ENCODE results near the gene DDX28. TPM values are rescaled to one million over a fixed set of nuclear protein-coding genes. Genes with fewer than 3 reads are reported as not detected.
"Not testable (repeated sequence)": the region's sequence is repeated elsewhere in the genome, so short reads cannot be mapped to it uniquely, and the experiment has no call there.

Gene DDX28
- total RNA-seq, 6 donors from 2014 or later: 4.4 to 13.2 (median 12.1) TPM

DNA sequence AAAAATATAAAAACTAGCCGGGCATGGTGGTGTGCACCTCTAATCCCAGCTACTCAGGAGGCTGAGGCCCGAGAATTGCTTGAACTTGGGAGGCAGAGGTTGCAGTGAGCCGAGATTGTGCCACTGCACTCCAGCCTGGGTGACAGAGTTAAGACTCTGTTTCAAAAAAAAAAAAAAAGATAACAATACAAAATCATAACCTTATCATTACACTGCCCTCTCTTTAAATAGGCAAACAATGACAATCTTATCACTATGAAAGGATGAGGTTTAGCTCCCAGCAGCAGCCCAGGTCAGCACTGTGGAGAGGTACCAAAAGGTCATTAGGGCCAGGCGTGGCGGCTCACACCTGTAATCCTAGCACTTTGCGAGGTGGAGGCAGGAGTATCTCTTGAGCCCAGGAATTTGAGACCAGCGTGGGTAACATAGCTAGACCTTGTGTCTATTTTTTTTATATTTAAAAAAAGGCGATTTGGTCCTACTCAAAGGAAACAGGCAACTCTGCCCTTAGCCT, 3.8 kb downstream of the DDX28 start:
- H3K27ac ChIP-seq: no peak overlapping the region
- WGBS, 2 donors: 74 to 79% methylated on average over 8 of the region's 8 CpGs
- no peaks in the 10 kb centered on the region for H3K27me3 ChIP-seq
- no peak overlapping the region for H3K4me3 ChIP-seq
- ATAC-seq (ENCODE audit: low FRiP score in 2 of 2) (no peak), DNase-seq (no peak)
- peaks cover 21 to 28% (median 22%) of the 10 kb centered on the region in 4 donors for H3K4me1 ChIP-seq
- peaks cover 0 to 9% (median 2%) of the 10 kb centered on the region in 4 donors for H3K36me3 ChIP-seq
- H3K9me3 ChIP-seq: no peaks in the 10 kb centered on the region
- no peak for TF ChIP-seq POLR2A (IDR thresholded peaks at IDR 0.05)
- TF ChIP-seq EP300 (IDR thresholded peaks at IDR 0.05): no peak
- TF ChIP-seq, protein P1, sequence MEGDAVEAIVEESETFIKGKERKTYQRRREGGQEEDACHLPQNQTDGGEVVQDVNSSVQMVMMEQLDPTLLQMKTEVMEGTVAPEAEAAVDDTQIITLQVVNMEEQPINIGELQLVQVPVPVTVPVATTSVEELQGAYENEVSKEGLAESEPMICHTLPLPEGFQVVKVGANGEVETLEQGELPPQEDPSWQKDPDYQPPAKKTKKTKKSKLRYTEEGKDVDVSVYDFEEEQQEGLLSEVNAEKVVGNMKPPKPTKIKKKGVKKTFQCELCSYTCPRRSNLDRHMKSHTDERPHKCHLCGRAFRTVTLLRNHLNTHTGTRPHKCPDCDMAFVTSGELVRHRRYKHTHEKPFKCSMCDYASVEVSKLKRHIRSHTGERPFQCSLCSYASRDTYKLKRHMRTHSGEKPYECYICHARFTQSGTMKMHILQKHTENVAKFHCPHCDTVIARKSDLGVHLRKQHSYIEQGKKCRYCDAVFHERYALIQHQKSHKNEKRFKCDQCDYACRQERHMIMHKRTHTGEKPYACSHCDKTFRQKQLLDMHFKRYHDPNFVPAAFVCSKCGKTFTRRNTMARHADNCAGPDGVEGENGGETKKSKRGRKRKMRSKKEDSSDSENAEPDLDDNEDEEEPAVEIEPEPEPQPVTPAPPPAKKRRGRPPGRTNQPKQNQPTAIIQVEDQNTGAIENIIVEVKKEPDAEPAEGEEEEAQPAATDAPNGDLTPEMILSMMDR (IDR thresholded peaks at IDR 0.05): no peak
- no peak for TF ChIP-seq POLR2AphosphoS5 (IDR thresholded peaks at IDR 0.05)

DNA sequence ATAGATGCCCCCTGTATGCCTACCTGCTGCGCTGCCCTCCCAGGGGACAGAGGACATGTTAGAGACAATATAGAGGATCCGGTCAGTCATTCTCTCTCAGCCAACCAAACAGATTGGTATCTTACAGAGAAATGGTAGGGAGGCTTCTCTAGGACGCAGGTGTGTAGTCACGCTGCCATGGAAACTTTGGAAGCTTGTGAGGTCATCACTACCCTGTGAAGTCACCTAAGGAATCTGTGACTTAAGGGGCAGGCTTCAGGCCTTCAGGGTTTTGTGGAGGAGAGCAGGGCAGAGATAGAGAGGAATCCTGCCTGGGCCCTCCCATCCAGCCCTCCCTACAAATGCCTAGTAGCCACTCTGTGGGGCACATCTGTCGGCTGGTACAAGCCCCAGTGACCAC, 7.4 kb downstream of the DDX28 start, which contains the start of gene DPEP2NB:
Gene DPEP2NB (minus strand): TSS at position 231 of the 400 bp plus-strand sequence. CDS start 141 bp downstream, at position 90.
- TF ChIP-seq, protein P1 (IDR thresholded peaks at IDR 0.05): no peak
- TF ChIP-seq POLR2A (IDR thresholded peaks at IDR 0.05) (no peak), POLR2AphosphoS5 (IDR thresholded peaks at IDR 0.05) (no peak)
- WGBS, 2 donors: 90 to 91% methylated on average over 5 of the region's 5 CpGs
- ATAC-seq (ENCODE audit: low FRiP score in 2 of 2) (no peak), DNase-seq (no peak)
- Histone ChIP-seq H3K4me3 (no peak within 1 kb of the TSS), H3K4me1 (peaks cover 0 to 9% (median 2%) of the 10 kb centered on the region in 4 donors), H3K27ac (no peak within 1 kb of the TSS), H3K9me3 (no peaks in the 10 kb centered on the region), H3K27me3 (no peaks in the 10 kb centered on the region), H3K36me3 (no peaks in the 10 kb centered on the region)

DNA sequence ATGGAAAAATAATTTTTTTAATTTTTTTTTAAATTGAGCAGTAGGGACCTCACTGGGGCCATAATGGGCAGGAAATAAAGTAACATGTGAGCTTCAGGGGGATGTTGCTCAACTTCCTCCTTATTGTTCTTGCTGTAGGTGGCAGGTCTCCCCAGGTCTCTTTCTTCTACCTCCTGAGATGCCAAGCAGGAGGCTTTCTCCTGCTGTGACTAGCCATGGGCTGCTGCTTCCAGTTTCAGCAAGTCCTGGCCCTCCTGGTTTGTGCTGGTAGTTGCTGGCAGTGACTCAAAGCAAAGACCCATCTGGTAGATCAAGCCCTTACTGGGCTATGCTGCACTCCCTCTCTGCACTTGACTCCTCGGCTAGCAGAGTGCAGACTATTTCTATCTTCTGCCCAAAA, 9.6 kb downstream of the DDX28 start:
- TF ChIP-seq, protein P1 (IDR thresholded peaks at IDR 0.05): no peak
- TF ChIP-seq POLR2AphosphoS5 (IDR thresholded peaks at IDR 0.05) (no peak), EP300 (IDR thresholded peaks at IDR 0.05) (no peak), POLR2A (IDR thresholded peaks at IDR 0.05) (no peak)
- Histone ChIP-seq H3K27me3 (no peaks in the 10 kb centered on the region), H3K4me1 (peaks cover 0 to 9% (median 2%) of the 10 kb centered on the region in 4 donors), H3K27ac (peak overlapping the region in 2 of 4 donors; percentile 48 to 63), H3K4me3 (no peak overlapping the region), H3K36me3 (no peaks in the 10 kb centered on the region), H3K9me3 (no peaks in the 10 kb centered on the region)
- 55 to 83% methylated on average over 1 of the region's 1 CpG for WGBS, 2 donors
- ATAC-seq (ENCODE audit: low FRiP score in 2 of 2) (no peak), DNase-seq (no peak)

- not testable (repeated sequence) for H3K9me3 ChIP-seq; H3K36me3 ChIP-seq; ATAC-seq (ENCODE audit: low FRiP score in 2 of 2); H3K27me3 ChIP-seq; DNase-seq; H3K4me3 ChIP-seq; H3K27ac ChIP-seq
- H3K4me1 ChIP-seq: peaks cover 10 to 21% (median 15%) of the 10 kb centered on the region in 4 donors
- WGBS, 2 donors: 78 to 94% methylated on average over 4 of the region's 4 CpGs
Measured at GRCh38 chr16:68009872-68010271, 13.2 kb downstream of the DDX28 start.

DNA sequence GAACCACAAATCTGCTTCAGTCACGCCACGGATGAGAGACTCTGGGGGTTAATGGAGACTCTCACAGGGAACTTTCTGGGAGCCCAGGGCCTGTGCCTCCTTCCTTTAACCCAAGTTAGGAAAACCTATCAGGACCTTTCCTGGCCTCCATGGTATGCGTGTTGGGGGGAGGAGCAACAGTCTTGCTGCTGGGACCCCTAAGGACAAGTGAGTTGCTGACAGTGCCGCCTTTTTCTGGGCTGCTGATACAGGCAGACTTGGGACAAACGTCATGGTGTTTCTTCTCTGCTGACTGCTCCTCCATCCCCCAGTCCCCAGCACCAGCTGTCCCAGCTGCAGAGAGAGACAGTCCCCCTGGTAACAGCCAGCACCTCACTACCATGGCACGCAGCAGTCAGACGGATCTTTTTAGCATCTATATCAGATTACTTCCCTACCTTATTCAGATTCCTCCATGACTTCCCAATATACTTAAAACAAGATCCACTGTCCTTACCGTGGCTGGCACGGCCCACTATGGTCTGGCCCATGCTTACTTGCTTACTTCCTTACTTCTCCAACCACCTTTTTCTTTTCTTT, 13.8 kb downstream of the DDX28 start:
- Histone ChIP-seq H3K36me3 (no peaks in the 10 kb centered on the region), H3K27ac (no peak overlapping the region), H3K9me3 (no peaks in the 10 kb centered on the region), H3K4me3 (no peak overlapping the region), H3K27me3 (no peaks in the 10 kb centered on the region), H3K4me1 (peaks cover 10 to 21% (median 17%) of the 10 kb centered on the region in 4 donors)
- WGBS, 2 donors: 73 to 78% methylated on average over 9 of the region's 9 CpGs
- TF ChIP-seq POLR2A (IDR thresholded peaks at IDR 0.05) (no peak), POLR2AphosphoS5 (IDR thresholded peaks at IDR 0.05) (no peak), EP300 (IDR thresholded peaks at IDR 0.05) (no peak)
- TF ChIP-seq, protein P1 (IDR thresholded peaks at IDR 0.05): no peak
- DNase-seq: no peak
- no peak for ATAC-seq (ENCODE audit: low FRiP score in 2 of 2)
